K562 (cell line): ENCODE data around the gene KLHL25. TPM values are rescaled to one million over a fixed set of nuclear protein-coding genes. Genes with fewer than 3 reads are reported as not detected.

Experiments used
- ATAC-seq: fragments of 200-7000 bp; cut with Tn5 transposase; 3 replicates; pipeline ENCODE4 v1.9.1; 2020; ENCODE audit warnings: moderate library complexity
- BruUV-seq: library from RNA; stranded (reverse); fragments of 400-500 nt; replicated peaks from 2 replicates; lab custom pipeline; 2021; lab: Mats Ljungman, UMichigan
- CTCF ChIA-PET: fragments of 300-600 bp; formaldehyde crosslinking; extraction: SDS; loops from one replicate; lab custom pipeline; 2021; ENCODE audit warnings: low intra/inter-chr PET ratio; lab: Yijun Ruan, JAX
- POLR2A ChIA-PET: fragments of 300-600, 350-650 bp; sonication (Branson Sonifier 250); formaldehyde crosslinking; extraction: SDS; loops from one replicate; lab custom pipeline; 2021; ENCODE audit warnings: antibody characterized with exemption, inconsistent platforms; lab: Yijun Ruan, JAX
- DNase-seq, 4 experiments: peaks; one replicate each; pipeline versions ENCODE4 v3.0.0 to v3.0.0-alpha.2; 2011 to 2018; ENCODE audit warnings: low spot score in 3 of 4, mixed read lengths in 3 of 4; ENCODE audit errors: extremely low read depth in 1 of 4
- FAIRE-seq: peaks from 2 replicates; lab custom pipeline; 2011; peaks lifted over from hg19 to GRCh38; lab: Jason Lieb, UNC
- H2AFZ ChIP-seq: 2 replicates; pipeline ENCODE4 v1.6.0; 2011; ENCODE audit warnings: low read depth, low read length, control low read depth, inconsistent platforms
- H3K27ac ChIP-seq: fragments of 200-600 bp; 3 replicates; pipeline ENCODE4 v1.8.0; 2011; ENCODE audit warnings: low read depth, mild to moderate bottlenecking, control low read depth, inconsistent platforms, low read length, moderate library complexity, mixed read lengths; ENCODE audit errors: extremely low read depth
- H3K27me3 ChIP-seq, 2 experiments: fragments of 300-600 bp in 1 of 2; 2 replicates in 1 of 2; 3 replicates in 1 of 2; pipeline versions ENCODE4 v1.6.0 to v1.8.0; 2011; ENCODE audit warnings: inconsistent platforms in 2 of 2, low read length in 2 of 2, mild to moderate bottlenecking in 1 of 2, mixed read lengths in 1 of 2, moderate library complexity in 1 of 2; ENCODE audit not compliant: control insufficient read depth in 2 of 2, insufficient read depth in 2 of 2
- H3K36me3 ChIP-seq: fragments of 300-600 bp; 3 replicates; pipeline ENCODE4 v1.8.0; 2011; ENCODE audit warnings: mild to moderate bottlenecking, low read length, inconsistent platforms; ENCODE audit not compliant: control insufficient read depth, insufficient read depth
- H3K4me1 ChIP-seq, 2 experiments: fragments of 200-600 bp in 1 of 2; replicated peaks in 1 of 2; 2 replicates in 1 of 2; 3 replicates in 1 of 2; pipeline versions ENCODE4 v1.5.1 to v1.8.0; 2011; ENCODE audit warnings: inconsistent platforms in 2 of 2, low read length in 2 of 2, mild to moderate bottlenecking in 1 of 2, mixed read lengths in 1 of 2, moderate library complexity in 1 of 2; ENCODE audit not compliant: control insufficient read depth in 2 of 2, insufficient read depth in 2 of 2
- H3K4me2 ChIP-seq: 2 replicates; pipeline ENCODE4 v1.6.1; 2011; ENCODE audit warnings: low read length, control low read depth, inconsistent platforms, mixed read lengths; ENCODE audit not compliant: insufficient read depth
- H3K4me3 ChIP-seq: fragments of 200-600 bp; sonication (generic), shearing (Covaris generic); 2 replicates; pipeline ENCODE4 v1.5.1; 2016; ENCODE audit warnings: control low read depth, inconsistent platforms
- H3K79me2 ChIP-seq: fragments of 200-600 bp; 3 replicates; pipeline ENCODE4 v1.8.0; 2011; ENCODE audit warnings: low read length, inconsistent platforms; ENCODE audit not compliant: control insufficient read depth, insufficient read depth
- H3K9ac ChIP-seq, 2 experiments: 2 replicates each; pipeline versions ENCODE4 v1.6.0 to v1.6.1; 2011; ENCODE audit warnings: low read depth in 2 of 2, low read length in 2 of 2, control low read depth in 1 of 2, inconsistent platforms in 1 of 2, mild to moderate bottlenecking in 1 of 2, mixed read lengths in 1 of 2; ENCODE audit not compliant: insufficient read depth in 1 of 2
- H3K9me1 ChIP-seq: one replicate; pipeline ENCODE4 v1.6.0; 2011; ENCODE audit warnings: inconsistent platforms, mild to moderate bottlenecking, low read length, moderate library complexity; ENCODE audit not compliant: control insufficient read depth, insufficient read depth
- H3K9me3 ChIP-seq: replicated peaks from 2 replicates; pipeline ENCODE4 v1.5.1; 2011; ENCODE audit warnings: low read depth, low read length, inconsistent platforms; ENCODE audit not compliant: control insufficient read depth, insufficient read depth
- H4K20me1 ChIP-seq: replicated peaks from 2 replicates; pipeline ENCODE4 v1.6.1; 2011; ENCODE audit warnings: low read length, inconsistent platforms, mixed read lengths; ENCODE audit not compliant: control insufficient read depth, insufficient read depth
- DIDO1 ChIP-seq: fragments of 450-650 bp; IDR thresholded peaks from 2 replicates; pipeline ENCODE4 v1.6.1; 2016; ENCODE audit warnings: low read depth, missing biosample characterization, missing genetic modification characterization
- E2F3 ChIP-seq: fragments of 250-450 bp; sonication (Bioruptor Pico); IDR thresholded peaks from 2 replicates; pipeline ENCODE4 v1.4.0; 2020; ENCODE audit warnings: mild to moderate bottlenecking
- ELF2 ChIP-seq: fragments of 250-450 bp; sonication (Bioruptor Pico); IDR thresholded peaks from 2 replicates; pipeline ENCODE4 v1.5.0; 2021; ENCODE audit warnings: mild to moderate bottlenecking
- NFRKB ChIP-seq: fragments of 450-650 bp; IDR thresholded peaks from 2 replicates; pipeline ENCODE4 v1.6.1; 2016; ENCODE audit warnings: low read depth
- NFXL1 ChIP-seq: fragments of 450-650 bp; formaldehyde crosslinking; IDR thresholded peaks from 2 replicates; pipeline ENCODE4 v1.4.0; 2021; ENCODE audit warnings: mild to moderate bottlenecking
- POLR3A ChIP-seq: IDR thresholded peaks from 2 replicates; pipeline ENCODE4 v1.6.1; 2011; ENCODE audit warnings: borderline replicate concordance, mild to moderate bottlenecking, moderate library complexity; ENCODE audit not compliant: insufficient read length, insufficient read depth; ENCODE audit errors: extremely low read depth
- PTBP1 ChIP-seq: fragments of 200-400 bp; formaldehyde crosslinking; IDR thresholded peaks from 2 replicates; pipeline ENCODE4 v1.6.1; 2017; ENCODE audit warnings: low read depth, low read length
- RFX5 ChIP-seq: IDR thresholded peaks from 2 replicates; pipeline ENCODE4 v1.6.1; 2011; ENCODE audit warnings: low read depth, mild to moderate bottlenecking, improper control_type of control experiment, low read length
- SMARCB1 ChIP-seq: IDR thresholded peaks from 2 replicates; pipeline ENCODE4 v1.6.1; 2011; ENCODE audit warnings: improper control_type of control experiment, low read depth; ENCODE audit not compliant: insufficient read length
- SRSF1 ChIP-seq: fragments of 200-400 bp; formaldehyde crosslinking; IDR thresholded peaks from 2 replicates; pipeline ENCODE4 v1.6.1; 2017; ENCODE audit warnings: mild to moderate bottlenecking, low read depth, low read length, moderate library complexity
- TEAD2 ChIP-seq: fragments of 450-650 bp; IDR thresholded peaks from 2 replicates; pipeline ENCODE4 v1.6.1; 2016; ENCODE audit warnings: missing genetic modification characterization, control low read depth, missing compliant biosample characterization
- ZNF197 ChIP-seq: fragments of 200-800 bp; sonication (Bioruptor generic); IDR thresholded peaks from 2 replicates; pipeline ENCODE4 v1.6.1; 2016; ENCODE audit warnings: low read depth, missing genetic modification characterization, missing compliant biosample characterization
- ZNF830 ChIP-seq: fragments of 250-450 bp; sonication (Bioruptor Pico); IDR thresholded peaks from 2 replicates; pipeline ENCODE4 v1.5.0; 2021; ENCODE audit warnings: mild to moderate bottlenecking
- ZZZ3 ChIP-seq: fragments of 450-650 bp; IDR thresholded peaks from 2 replicates; pipeline ENCODE4 v1.6.1; 2016; ENCODE audit warnings: antibody characterized with exemption, mild to moderate bottlenecking, moderate library complexity
- WGBS: fragments of 100-300 bp; shearing (Covaris generic); methylation state at CpG from one replicate; pipeline ENCODE4 v1.1.6; 2016; ENCODE audit warnings: low coverage, mixed read lengths; ENCODE audit not compliant: insufficient coverage; ENCODE audit errors: missing lambda C conversion rate; 5-methylcytosine and 5-hydroxymethylcytosine counted together
- in situ Hi-C: fragments of 300-500 bp; cut with MboI; formaldehyde crosslinking; loops from 4 replicates; pipeline ENCODE4 v1.15.0; 2018; ENCODE audit warnings: inconsistent platforms, mixed read lengths
- intact Hi-C: fragments of 100-400 bp; cut with micrococcal nuclease; formaldehyde crosslinking; loops from 2 replicates; pipeline ENCODE4 v1.14.2; 2022
- polyA plus RNA-seq, 8 experiments: library from polyadenylated mRNA; depleted of rRNA in 4 of 8; stranded (reverse) in 5 of 8; unstranded in 3 of 8; fragments of >200 nt; fragmentation: Nextera tagmentation in 2 of 8; fragmentation: Illumina TruSeq in 1 of 8; extraction: Ambion mirVana in 2 of 8; extraction: Trizol in 1 of 8; gene quantifications; 2 replicates each; pipeline versions ENCODE4 v1.2.1 to v1.2.3, GENCODE V29; 2011 to 2014; ENCODE audit warnings: inconsistent platforms in 1 of 8, missing spikeins in 1 of 8
- total RNA-seq, 7 experiments: library from RNA; depleted of rRNA in 6 of 7; stranded (reverse); fragments of >200 nt in 6 of 7; fragmentation: Illumina TruSeq in 2 of 7; extraction: Trizol in 2 of 7; gene quantifications; 2 replicates each; pipeline versions ENCODE4 v1.2.1 to v1.2.3, GENCODE V29; 2011 to 2021; ENCODE audit warnings: low replicate concordance in 1 of 7
- TF ChIP-seq, protein P1 (sequence below): fragments of 450-650 bp; conservative IDR thresholded peaks from 2 replicates; pipeline ENCODE4 v1.6.1; 2016; ENCODE audit warnings: missing genetic modification characterization, low read depth, mild to moderate bottlenecking, control low read depth, missing compliant biosample characterization
- TF ChIP-seq, protein P2 (sequence below): fragments of 450-650 bp; IDR thresholded peaks from 2 replicates; pipeline ENCODE4 v1.6.1; 2017; ENCODE audit warnings: mild to moderate bottlenecking, moderate library complexity

KLHL25 gene
- total and polyA plus RNA-seq, 9 of the 15 experiments (the other 6 are each of a cell fraction or from before 2014, with no cell fraction given), result 0.04 to 0.14 (median 0.10) TPM; not detected in 3

- Histone ChIP-seq H2AFZ (no peak overlapping the region), H3K27ac (no peak overlapping the region), H3K4me3 (no peak overlapping the region), H3K36me3 (no peaks in the 10 kb centered on the region)
- no peak for DNase-seq
- FAIRE-seq, result no peak
- CTCF ChIA-PET, result no interaction called here
- in situ Hi-C loops, result no loop called here
- POLR2A ChIA-PET, result no interaction called here
- no TSS peak for BruUV-seq
- TF ChIP-seq POLR3A (no peak), TEAD2 (tag) (no peak), SRSF1 (no peak), SMARCB1 (no peak), RFX5 (no peak), NFRKB (no peak), ZNF197 (no peak), DIDO1 (tag) (no peak), ZNF830 (CRISPR knock-in tag) (no peak), PTBP1 (no peak), ELF2 (no peak), ZZZ3 (no peak), E2F3 (CRISPR knock-in tag) (no peak), NFXL1 (CRISPR knock-in tag) (no peak)
- TF ChIP-seq, protein P1, sequence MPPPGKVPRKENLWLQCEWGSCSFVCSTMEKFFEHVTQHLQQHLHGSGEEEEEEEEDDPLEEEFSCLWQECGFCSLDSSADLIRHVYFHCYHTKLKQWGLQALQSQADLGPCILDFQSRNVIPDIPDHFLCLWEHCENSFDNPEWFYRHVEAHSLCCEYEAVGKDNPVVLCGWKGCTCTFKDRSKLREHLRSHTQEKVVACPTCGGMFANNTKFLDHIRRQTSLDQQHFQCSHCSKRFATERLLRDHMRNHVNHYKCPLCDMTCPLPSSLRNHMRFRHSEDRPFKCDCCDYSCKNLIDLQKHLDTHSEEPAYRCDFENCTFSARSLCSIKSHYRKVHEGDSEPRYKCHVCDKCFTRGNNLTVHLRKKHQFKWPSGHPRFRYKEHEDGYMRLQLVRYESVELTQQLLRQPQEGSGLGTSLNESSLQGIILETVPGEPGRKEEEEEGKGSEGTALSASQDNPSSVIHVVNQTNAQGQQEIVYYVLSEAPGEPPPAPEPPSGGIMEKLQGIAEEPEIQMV, result no peak
- TF ChIP-seq, protein P2, sequence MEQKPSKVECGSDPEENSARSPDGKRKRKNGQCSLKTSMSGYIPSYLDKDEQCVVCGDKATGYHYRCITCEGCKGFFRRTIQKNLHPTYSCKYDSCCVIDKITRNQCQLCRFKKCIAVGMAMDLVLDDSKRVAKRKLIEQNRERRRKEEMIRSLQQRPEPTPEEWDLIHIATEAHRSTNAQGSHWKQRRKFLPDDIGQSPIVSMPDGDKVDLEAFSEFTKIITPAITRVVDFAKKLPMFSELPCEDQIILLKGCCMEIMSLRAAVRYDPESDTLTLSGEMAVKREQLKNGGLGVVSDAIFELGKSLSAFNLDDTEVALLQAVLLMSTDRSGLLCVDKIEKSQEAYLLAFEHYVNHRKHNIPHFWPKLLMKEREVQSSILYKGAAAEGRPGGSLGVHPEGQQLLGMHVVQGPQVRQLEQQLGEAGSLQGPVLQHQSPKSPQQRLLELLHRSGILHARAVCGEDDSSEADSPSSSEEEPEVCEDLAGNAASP, result no peak
- TF ChIP-seq, all 486 proteins: peak for 0
- WGBS, result 0% methylated on average over 5 of the region's 5 CpGs
- H3K4me2 ChIP-seq, result no peak overlapping the region
- H3K27me3 ChIP-seq, result peaks cover 10 to 71% of the 10 kb centered on the region in 2 experiments; a peak in 4 of 5 replicates
- ATAC-seq, result no peak
- H3K9me3 ChIP-seq, result no peaks in the 10 kb centered on the region
- intact Hi-C loops, result no loop called here
- peaks cover 0 to 9% of the 10 kb centered on the region in 2 experiments; a peak in 1 of 5 replicates for H3K4me1 ChIP-seq
- no peak overlapping the region for H3K9ac ChIP-seq
- H3K79me2 ChIP-seq, result no peaks in the 10 kb centered on the region
- H4K20me1 ChIP-seq, result peaks cover 9% of the 10 kb centered on the region
- H3K9me1 ChIP-seq, result no peaks in the 10 kb centered on the region
Measured at GRCh38 chr15:85771271-85771670, 23.5 kb downstream of the KLHL25 start.
